ENCODE measurements around the gene RIC1.

GRCh38 chr9:5635390-5635789 is 6.5 kb downstream of the RIC1 start:
- TF ChIP-seq POLR2A (IDR thresholded peaks at IDR 0.05) (no peak), CTCF (IDR thresholded peaks at IDR 0.05) (no peak), POLR2AphosphoS5 (IDR thresholded peaks at IDR 0.05) (no peak), EP300 (IDR thresholded peaks at IDR 0.05) (no peak)

Measured in upper lobe of left lung (tissue), 4 donors.